Liver (tissue), 9 donors: ENCODE results near the gene SHH. TPM values are rescaled to one million over a fixed set of nuclear protein-coding genes. Genes with fewer than 3 reads are reported as not detected.

ENCODE experiments used
- DNase-seq: peaks from one replicate; pipeline ENCODE4 v3.0.0-alpha.2; 2017; ENCODE audit warnings: low spot score
- H3K27ac ChIP-seq, 2 donors: one replicate each; pipeline ENCODE4 v1.7.0; 2013; ENCODE audit warnings: inconsistent platforms in 2 of 2, low read length in 2 of 2, control low read depth in 1 of 2, low read depth in 1 of 2, mild to moderate bottlenecking in 1 of 2
- H3K27me3 ChIP-seq, 4 donors: one replicate each; pipeline versions ENCODE4 v1.6.1 to v1.7.0; 2013; ENCODE audit warnings: low read length in 3 of 4, inconsistent platforms in 1 of 4, mild to moderate bottlenecking in 1 of 4, moderate library complexity in 1 of 4; ENCODE audit not compliant: control insufficient read depth in 4 of 4, insufficient read depth in 4 of 4
- H3K36me3 ChIP-seq, 4 donors: one replicate each; pipeline versions ENCODE4 v1.6.1 to v1.7.0; 2013; ENCODE audit warnings: low read length in 3 of 4, mild to moderate bottlenecking in 3 of 4, low read depth in 1 of 4, moderate library complexity in 1 of 4; ENCODE audit not compliant: control insufficient read depth in 4 of 4, insufficient read depth in 3 of 4
- H3K4me1 ChIP-seq, 4 donors: one replicate each; pipeline versions ENCODE4 v1.6.1 to v1.7.0; 2013; ENCODE audit warnings: low read length in 3 of 4, mild to moderate bottlenecking in 3 of 4, moderate library complexity in 1 of 4; ENCODE audit not compliant: control insufficient read depth in 4 of 4, insufficient read depth in 4 of 4
- H3K4me3 ChIP-seq, 3 donors: one replicate each; pipeline versions ENCODE4 v1.6.1 to v1.7.0; 2013; ENCODE audit warnings: low read length in 3 of 3, control low read depth in 1 of 3, low read depth in 1 of 3, mild to moderate bottlenecking in 1 of 3
- H3K9ac ChIP-seq, 2 donors: one replicate each; pipeline ENCODE4 v1.7.0; 2013; ENCODE audit warnings: low read length in 2 of 2, mild to moderate bottlenecking in 2 of 2, moderate library complexity in 2 of 2, control low read depth in 1 of 2, low read depth in 1 of 2
- H3K9me3 ChIP-seq, 4 donors: one replicate each; pipeline versions ENCODE4 v1.6.1 to v1.7.0; 2013; ENCODE audit warnings: low read length in 3 of 4; ENCODE audit not compliant: control insufficient read depth in 4 of 4
- ATF3 ChIP-seq: IDR thresholded peaks from 2 replicates; pipeline ENCODE4 v1.6.1; 2016; ENCODE audit warnings: antibody characterized with exemption
- EGR1 ChIP-seq, 2 donors: IDR thresholded peaks; 2 replicates each; pipeline ENCODE4 v1.6.1; 2016 to 2018; ENCODE audit warnings: antibody characterized with exemption in 2 of 2, low read depth in 2 of 2
- FOXA1 ChIP-seq: IDR thresholded peaks from 2 replicates; pipeline ENCODE4 v1.6.1; 2016; ENCODE audit warnings: antibody characterized with exemption
- FOXA2 ChIP-seq: IDR thresholded peaks from 2 replicates; pipeline ENCODE4 v1.6.1; 2016; ENCODE audit warnings: antibody characterized with exemption
- GABPA ChIP-seq, 2 donors: IDR thresholded peaks in 1 of 2; conservative IDR thresholded peaks in 1 of 2; 2 replicates each; pipeline ENCODE4 v1.6.1; 2016; ENCODE audit warnings: antibody characterized with exemption in 2 of 2, mild to moderate bottlenecking in 1 of 2, moderate library complexity in 1 of 2
- HNF4A ChIP-seq, 2 donors: conservative IDR thresholded peaks; 2 replicates each; pipeline ENCODE4 v1.6.1; 2016; ENCODE audit warnings: antibody characterized with exemption in 2 of 2, mild to moderate bottlenecking in 2 of 2
- HNF4G ChIP-seq: IDR thresholded peaks from 2 replicates; pipeline ENCODE4 v1.6.1; 2016; ENCODE audit warnings: antibody characterized with exemption
- JUND ChIP-seq, 2 donors: IDR thresholded peaks; 2 replicates each; pipeline ENCODE4 v1.6.1; 2016; ENCODE audit warnings: antibody characterized with exemption in 2 of 2
- MAX ChIP-seq: IDR thresholded peaks from 2 replicates; pipeline ENCODE4 v1.6.1; 2016; ENCODE audit warnings: antibody characterized with exemption
- NR2F2 ChIP-seq: IDR thresholded peaks from 2 replicates; pipeline ENCODE4 v1.6.1; 2016; ENCODE audit warnings: antibody characterized with exemption
- RAD21 ChIP-seq, 2 donors: IDR thresholded peaks; 2 replicates each; pipeline ENCODE4 v1.6.1; 2016; ENCODE audit warnings: antibody characterized with exemption in 2 of 2, mild to moderate bottlenecking in 2 of 2
- REST ChIP-seq: IDR thresholded peaks from 2 replicates; pipeline ENCODE4 v1.6.1; 2016; ENCODE audit warnings: antibody characterized with exemption, mild to moderate bottlenecking
- RXRA ChIP-seq, 2 donors: IDR thresholded peaks; 2 replicates each; pipeline ENCODE4 v1.6.1; 2017 to 2018; ENCODE audit warnings: antibody characterized with exemption in 2 of 2, mild to moderate bottlenecking in 1 of 2
- SP1 ChIP-seq: IDR thresholded peaks from 2 replicates; pipeline ENCODE4 v1.6.1; 2018; ENCODE audit warnings: antibody characterized with exemption, mild to moderate bottlenecking
- TAF1 ChIP-seq: conservative IDR thresholded peaks from 2 replicates; pipeline ENCODE4 v1.6.1; 2016; ENCODE audit warnings: antibody characterized with exemption, mild to moderate bottlenecking
- YY1 ChIP-seq: IDR thresholded peaks from 2 replicates; pipeline ENCODE4 v1.6.1; 2016; ENCODE audit warnings: antibody characterized with exemption, mild to moderate bottlenecking
- ZBTB33 ChIP-seq: IDR thresholded peaks from 2 replicates; pipeline ENCODE4 v1.6.1; 2016; ENCODE audit warnings: antibody characterized with exemption
- WGBS: extraction: QIAGEN DNeasy Blood & Tissue Kit; methylation state at CpG from one replicate; pipeline ENCODE4 v1.1.7; 2013; 5-methylcytosine and 5-hydroxymethylcytosine counted together
- polyA plus RNA-seq, 2 donors: library from polyadenylated mRNA; stranded (reverse) in 1 of 2; unstranded in 1 of 2; fragments of 200-250 nt in 1 of 2; fragments of >200 nt in 1 of 2; fragmentation: Nextera tagmentation in 1 of 2; extraction: Ambion mirVana in 1 of 2; gene quantifications; one replicate each; pipeline versions ENCODE4 v1.2.1 to v1.2.3, GENCODE V29; 2013 to 2015
- total RNA-seq, 2 donors: library from RNA; depleted of rRNA; stranded (reverse); fragments of >200 nt; gene quantifications; one replicate each; pipeline ENCODE4 v1.2.3, GENCODE V29; 2014
- donor health status: healthy.
- donor health status: healthy.
- donor health status: healthy.
- donor health status: healthy.
- donor health status: healthy.

The SHH gene
- total RNA-seq (10 to 100 TPM in 1 of 2 donors, 1 to 10 TPM in 1; 6.1 to 10.0 TPM), polyA plus RNA-seq (1 to 10 TPM; 3.9 to 4.3 TPM)

- H3K27ac ChIP-seq, result no peak within 1 kb of the TSS
- DNase-seq, result no peak
- H3K9me3 ChIP-seq, result no peaks in the 10 kb centered on the region
- TF ChIP-seq MAX, result no peak
- no peak for TF ChIP-seq SP1
- H3K27me3 ChIP-seq, result peaks cover 0 to 3% (median 0%) of the 10 kb centered on the region in 4 donors
- H3K36me3 ChIP-seq, result no peaks in the 10 kb centered on the region
- no peak within 1 kb of the TSS for H3K9ac ChIP-seq
- peaks cover 11 to 61% (median 43%) of the 10 kb centered on the region in 4 donors for H3K4me1 ChIP-seq
- WGBS, result 1% methylated on average over 53 of the region's 53 CpGs
- H3K4me3 ChIP-seq, result peak within 1 kb of the TSS; percentile 50 to 63 (median 58)
Measured at GRCh38 chr7:155811895-155812761, at the start of gene SHH. TSS of gene SHH (minus strand) at chr7:155812463. CDS start at chr7:155812122, 341 bp downstream.

GRCh38 chr7:155861480-155861868, 49.2 kb upstream of the SHH start:
- no peaks in the 10 kb centered on the region for H3K36me3 ChIP-seq
- TF ChIP-seq RAD21 (IDR thresholded peaks at IDR 0.05), result no peak
- WGBS, result 53% methylated on average over 11 of the region's 11 CpGs
- no peak for DNase-seq
- H3K27me3 ChIP-seq, result no peaks in the 10 kb centered on the region
- no peaks in the 10 kb centered on the region for H3K9me3 ChIP-seq
- peak overlapping the region; percentile 57 to 69 for H3K27ac ChIP-seq
- no peak overlapping the region for H3K4me3 ChIP-seq
- no peak overlapping the region for H3K9ac ChIP-seq
- peaks cover 14 to 36% (median 21%) of the 10 kb centered on the region in 4 donors for H3K4me1 ChIP-seq

- Histone ChIP-seq H3K4me3 (no peak overlapping the region), H3K27ac (peak overlapping the region; percentile 69 to 71), H3K9ac (no peak overlapping the region), H3K27me3 (no peaks in the 10 kb centered on the region), H3K36me3 (no peaks in the 10 kb centered on the region), H3K9me3 (no peaks in the 10 kb centered on the region), H3K4me1 (peaks cover 14 to 36% (median 21%) of the 10 kb centered on the region in 4 donors)
- DNase-seq, result peak; percentile 44
- peak; percentile 67 for TF ChIP-seq REST
- TF ChIP-seq SP1, result peak; percentile 86
- TF ChIP-seq ZBTB33, result peak; percentile 60
- peak; percentile 98 for TF ChIP-seq ATF3
- peak; percentile 96 to 97 for TF ChIP-seq JUND (IDR thresholded peaks at IDR 0.05)
- no peak for TF ChIP-seq FOXA2
- TF ChIP-seq HNF4A (conservative IDR thresholded peaks at IDR 0.05), result peak; percentile 76 to 88
- no peak for TF ChIP-seq TAF1
- TF ChIP-seq HNF4G, result no peak
- TF ChIP-seq RAD21 (IDR thresholded peaks at IDR 0.05), result peak; percentile 65 to 69
- peak; percentile 89 to 96 for TF ChIP-seq RXRA (IDR thresholded peaks at IDR 0.05)
- no peak for TF ChIP-seq NR2F2
- TF ChIP-seq GABPA (IDR thresholded peaks at IDR 0.05 in 1 of 2, conservative IDR thresholded peaks at IDR 0.05 in 1 of 2), result no peak
- no peak for TF ChIP-seq FOXA1
- TF ChIP-seq YY1, result peak; percentile 45
- TF ChIP-seq MAX, result peak; percentile 57
- peak in 1 of 2 donors; percentile 50 for TF ChIP-seq EGR1 (IDR thresholded peaks at IDR 0.05; ENCODE audit: low read depth in 2 of 2)
- 15% methylated on average over 11 of the region's 11 CpGs for WGBS
Measured at GRCh38 chr7:155860840-155861479, 48.7 kb upstream of the SHH start.
